Type B pancreatic cell (in vitro differentiated cells): ENCODE results near the gene MMEL1. TPM values are rescaled to one million over a fixed set of nuclear protein-coding genes. Genes with fewer than 3 reads are reported as not detected.
A peak's percentile ranks its signal among the peaks of the same experiment; 100 is the strongest.

Experiments
- DNase-seq: peaks from one replicate; pipeline ENCODE4 v3.0.0; 2021; ENCODE audit warnings: mixed read lengths; ENCODE audit not compliant: unreplicated experiment; ENCODE audit errors: extremely low spot score
- H3K27ac Mint-ChIP-seq: 2 replicates; pipeline ENCODE4 v1.8.0; 2021; ENCODE audit warnings: mild to moderate bottlenecking, mixed read lengths
- H3K27me3 Mint-ChIP-seq: 2 replicates; pipeline ENCODE4 v1.8.0; 2021; ENCODE audit warnings: mixed read lengths
- H3K36me3 Mint-ChIP-seq: 2 replicates; pipeline ENCODE4 v1.8.0; 2021; ENCODE audit warnings: mixed read lengths
- H3K4me1 Mint-ChIP-seq: one replicate; pipeline ENCODE4 v1.8.0; 2021; ENCODE audit warnings: mixed read lengths; ENCODE audit not compliant: unreplicated experiment
- H3K4me3 Mint-ChIP-seq: 2 replicates; pipeline ENCODE4 v1.8.0; 2021; ENCODE audit warnings: mild to moderate bottlenecking, mixed read lengths
- H3K9me3 Mint-ChIP-seq: 2 replicates; pipeline ENCODE4 v1.8.0; 2021; ENCODE audit warnings: mixed read lengths
- total RNA-seq: library from RNA; stranded (reverse); gene quantifications from 2 replicates; pipeline ENCODE4 v1.2.1, GENCODE V29; 2021; ENCODE audit warnings: low replicate concordance
- TF ChIP-seq, protein P1 (sequence below): fragments of 200-600 bp; sonication (generic); conservative IDR thresholded peaks from 2 replicates; pipeline ENCODE4 v1.5.0; 2021; ENCODE audit warnings: antibody characterized with exemption, mild to moderate bottlenecking

Gene MMEL1
- total RNA-seq, 1 donor from 2014 or later = 1.1 TPM

DNA sequence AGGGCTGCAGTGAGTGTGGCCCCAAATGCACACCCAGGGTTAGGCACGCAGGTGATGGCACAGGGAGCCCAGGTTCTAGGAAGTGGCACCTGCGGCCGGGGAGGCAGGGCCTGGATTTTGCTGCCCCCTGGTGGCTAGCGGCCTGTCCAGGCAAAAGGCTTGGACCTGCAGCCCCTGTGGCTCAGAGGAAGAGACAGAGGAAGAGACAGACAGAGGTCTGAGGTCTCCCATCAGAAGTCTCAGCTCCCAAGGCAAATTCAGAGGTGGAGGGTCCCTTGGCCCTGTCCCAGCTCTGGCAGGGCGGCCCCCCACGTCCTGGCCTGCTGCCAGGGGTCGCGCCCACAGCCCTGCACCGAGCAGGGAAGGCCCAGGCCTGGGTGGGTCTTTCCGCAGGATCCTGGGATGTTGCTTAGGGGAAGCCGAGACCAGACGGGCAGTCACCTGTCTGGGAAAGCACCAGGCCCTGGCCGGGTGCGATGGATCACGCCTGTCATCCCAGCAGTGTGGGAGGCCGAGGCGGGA is 84.7 kb downstream of the MMEL1 start:
- Mint-ChIP-seq H3K4me1 (no peaks in the 10 kb centered on the region), H3K27ac (peak overlapping the region; percentile 91), H3K4me3 (peak overlapping the region; percentile 41), H3K9me3 (no peaks in the 10 kb centered on the region), H3K27me3 (no peaks in the 10 kb centered on the region), H3K36me3 (no peaks in the 10 kb centered on the region)
- TF ChIP-seq, protein P1, sequence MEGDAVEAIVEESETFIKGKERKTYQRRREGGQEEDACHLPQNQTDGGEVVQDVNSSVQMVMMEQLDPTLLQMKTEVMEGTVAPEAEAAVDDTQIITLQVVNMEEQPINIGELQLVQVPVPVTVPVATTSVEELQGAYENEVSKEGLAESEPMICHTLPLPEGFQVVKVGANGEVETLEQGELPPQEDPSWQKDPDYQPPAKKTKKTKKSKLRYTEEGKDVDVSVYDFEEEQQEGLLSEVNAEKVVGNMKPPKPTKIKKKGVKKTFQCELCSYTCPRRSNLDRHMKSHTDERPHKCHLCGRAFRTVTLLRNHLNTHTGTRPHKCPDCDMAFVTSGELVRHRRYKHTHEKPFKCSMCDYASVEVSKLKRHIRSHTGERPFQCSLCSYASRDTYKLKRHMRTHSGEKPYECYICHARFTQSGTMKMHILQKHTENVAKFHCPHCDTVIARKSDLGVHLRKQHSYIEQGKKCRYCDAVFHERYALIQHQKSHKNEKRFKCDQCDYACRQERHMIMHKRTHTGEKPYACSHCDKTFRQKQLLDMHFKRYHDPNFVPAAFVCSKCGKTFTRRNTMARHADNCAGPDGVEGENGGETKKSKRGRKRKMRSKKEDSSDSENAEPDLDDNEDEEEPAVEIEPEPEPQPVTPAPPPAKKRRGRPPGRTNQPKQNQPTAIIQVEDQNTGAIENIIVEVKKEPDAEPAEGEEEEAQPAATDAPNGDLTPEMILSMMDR = peak; percentile 97
- DNase-seq = peak; percentile 87

GRCh38 chr1:2547210-2548067 is 85.4 kb downstream of the MMEL1 start:
- no peak for DNase-seq
- Mint-ChIP-seq H3K4me1 (no peaks in the 10 kb centered on the region), H3K4me3 (peak overlapping the region; percentile 87), H3K27me3 (no peaks in the 10 kb centered on the region), H3K9me3 (no peaks in the 10 kb centered on the region), H3K36me3 (no peaks in the 10 kb centered on the region), H3K27ac (peak overlapping the region; percentile 91)
- TF ChIP-seq, protein P1 = no peak

GRCh38 chr1:2546515-2547209 is 86.2 kb downstream of the MMEL1 start:
- H3K4me3 Mint-ChIP-seq = peak overlapping the region; percentile 87
- peak overlapping the region; percentile 91 for H3K27ac Mint-ChIP-seq
- no peaks in the 10 kb centered on the region for H3K27me3 Mint-ChIP-seq
- H3K36me3 Mint-ChIP-seq = no peaks in the 10 kb centered on the region
- no peaks in the 10 kb centered on the region for H3K9me3 Mint-ChIP-seq
- TF ChIP-seq, protein P1 = no peak
- DNase-seq = no peak
- H3K4me1 Mint-ChIP-seq = peaks cover 3% of the 10 kb centered on the region

GRCh38 chr1:2545754-2546514 is 86.9 kb downstream of the MMEL1 start:
- Mint-ChIP-seq H3K36me3 (no peaks in the 10 kb centered on the region), H3K4me1 (peaks cover 7% of the 10 kb centered on the region), H3K27me3 (no peaks in the 10 kb centered on the region), H3K9me3 (no peaks in the 10 kb centered on the region), H3K27ac (no peak overlapping the region), H3K4me3 (peak overlapping the region; percentile 51)
- TF ChIP-seq, protein P1 = no peak
- DNase-seq = peak; percentile 85

DNA sequence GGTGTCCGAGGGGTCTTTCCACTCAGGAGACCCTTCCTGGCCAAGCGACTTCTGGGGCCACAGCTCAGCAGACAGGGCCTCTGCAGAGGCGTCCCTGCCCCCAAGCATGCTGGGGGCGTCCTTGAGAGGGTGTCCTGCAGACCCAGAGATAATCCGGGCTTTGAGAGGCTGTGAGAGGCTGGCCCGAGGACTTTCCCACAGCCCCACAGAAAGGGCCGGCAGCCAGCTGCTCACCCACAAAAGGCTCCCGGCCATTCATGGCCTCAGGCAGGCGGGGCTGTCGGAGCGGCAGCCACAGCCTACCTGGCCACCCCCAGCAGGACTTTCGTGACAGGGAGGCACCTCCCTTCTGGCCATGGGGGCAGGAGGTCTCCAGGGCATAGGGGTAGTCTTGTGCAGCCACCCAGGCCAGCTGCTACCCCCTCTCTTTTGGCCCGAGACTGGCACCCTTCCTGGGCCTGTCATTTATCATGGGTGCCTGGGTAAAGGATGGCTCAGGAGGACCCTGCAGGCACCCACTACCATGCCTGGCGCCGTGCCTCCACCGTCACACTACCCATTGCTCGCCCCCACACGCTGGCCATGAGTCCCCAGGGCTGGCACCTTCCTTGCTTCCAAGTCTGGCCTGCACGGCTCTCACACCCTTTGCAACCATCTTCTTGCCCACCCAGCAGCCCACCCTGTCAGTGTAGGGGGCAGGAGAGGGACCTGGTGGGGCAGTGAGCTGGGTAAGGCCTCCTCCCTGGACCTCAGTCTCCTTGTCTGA is 87.8 kb downstream of the MMEL1 start:
- Mint-ChIP-seq H3K36me3 (no peaks in the 10 kb centered on the region), H3K4me3 (peak overlapping the region; percentile 22), H3K4me1 (peaks cover 7% of the 10 kb centered on the region), H3K27ac (peak overlapping the region; percentile 43), H3K9me3 (no peaks in the 10 kb centered on the region), H3K27me3 (no peaks in the 10 kb centered on the region)
- TF ChIP-seq, protein P1 = no peak
- no peak for DNase-seq
